Stimulated activated CD8-positive, alpha-beta memory T cell treated with anti-CD3 and anti-CD28 coated beads, Interleukin-4, amount 100 ng/mL, for 4 hours (primary cell): ENCODE measurements around the gene RAB10.

Source experiments
- DNase-seq, 2 donors: peaks; one replicate each; pipeline ENCODE4 v3.0.0-alpha.2; 2020; ENCODE audit warnings: low read depth in 2 of 2, low spot score in 1 of 2

Gene RAB10

GRCh38 chr2:26178246-26178645 lies 144.4 kb downstream of the RAB10 start:
- DNase-seq = no peak

GRCh38 chr2:26178746-26179436 lies 145.0 kb downstream of the RAB10 start:
- DNase-seq = no peak

GRCh38 chr2:26179446-26179913 lies 145.6 kb downstream of the RAB10 start:
- no peak for DNase-seq

GRCh38 chr2:26182441-26182840 lies 148.6 kb downstream of the RAB10 start:
- DNase-seq = no peak

- no peak for DNase-seq
Observed at GRCh38 chr2:26182887-26183630, 149.2 kb downstream of the RAB10 start.

- no peak for DNase-seq
Observed at GRCh38 chr2:26184121-26184520, 150.2 kb downstream of the RAB10 start.

GRCh38 chr2:26184555-26185303 lies 150.8 kb downstream of the RAB10 start:
- peak; percentile 41 to 71 for DNase-seq

GRCh38 chr2:26185304-26185928 lies 151.5 kb downstream of the RAB10 start:
- no peak for DNase-seq

GRCh38 chr2:26185954-26186770 lies 152.3 kb downstream of the RAB10 start:
- no peak for DNase-seq
